ENCODE measurements around the gene SLC9A1. TPM values are rescaled to one million over a fixed set of nuclear protein-coding genes. Genes with fewer than 3 reads are reported as not detected.

The SLC9A1 gene
- total RNA-seq, 1 donor from 2014 or later = 27.1 TPM

GRCh38 chr1:27166351-27166802, 11.5 kb upstream of the SLC9A1 start:
- Mint-ChIP-seq H3K4me1 (no peaks in the 10 kb centered on the region), H3K36me3 (ENCODE audit: low read depth) (no peaks in the 10 kb centered on the region), H3K27ac (ENCODE audit: unreplicated experiment) (no peak overlapping the region), H3K27me3 (ENCODE audit: low read depth) (no peaks in the 10 kb centered on the region), H3K4me3 (no peak overlapping the region), H3K9me3 (no peaks in the 10 kb centered on the region)
- no peak for DNase-seq (ENCODE audit: low read depth, low spot score)
- TF ChIP-seq CTCF (conservative IDR thresholded peaks at IDR 0.05) = no peak

- Mint-ChIP-seq H3K4me3 (no peak overlapping the region), H3K4me1 (no peaks in the 10 kb centered on the region), H3K9me3 (no peaks in the 10 kb centered on the region), H3K27me3 (ENCODE audit: low read depth) (no peaks in the 10 kb centered on the region), H3K36me3 (ENCODE audit: low read depth) (no peaks in the 10 kb centered on the region), H3K27ac (ENCODE audit: unreplicated experiment) (no peak overlapping the region)
- no peak for TF ChIP-seq CTCF (conservative IDR thresholded peaks at IDR 0.05)
- DNase-seq (ENCODE audit: low read depth, low spot score) = no peak
Measured at GRCh38 chr1:27163093-27163492, 8.2 kb upstream of the SLC9A1 start.

- Mint-ChIP-seq H3K4me3 (no peak overlapping the region), H3K9me3 (no peaks in the 10 kb centered on the region), H3K27ac (ENCODE audit: unreplicated experiment) (no peak overlapping the region), H3K4me1 (no peaks in the 10 kb centered on the region), H3K27me3 (ENCODE audit: low read depth) (no peaks in the 10 kb centered on the region), H3K36me3 (ENCODE audit: low read depth) (no peaks in the 10 kb centered on the region)
- TF ChIP-seq CTCF (conservative IDR thresholded peaks at IDR 0.05) = no peak
- DNase-seq (ENCODE audit: low read depth, low spot score) = no peak
Measured at GRCh38 chr1:27162090-27162489, 7.2 kb upstream of the SLC9A1 start.

GRCh38 chr1:27161594-27161993, 6.7 kb upstream of the SLC9A1 start:
- no peak for TF ChIP-seq CTCF (conservative IDR thresholded peaks at IDR 0.05)
- no peak overlapping the region for H3K27ac Mint-ChIP-seq (ENCODE audit: unreplicated experiment)
- H3K36me3 Mint-ChIP-seq (ENCODE audit: low read depth) = no peaks in the 10 kb centered on the region
- no peaks in the 10 kb centered on the region for H3K4me1 Mint-ChIP-seq
- H3K4me3 Mint-ChIP-seq = no peak overlapping the region
- H3K9me3 Mint-ChIP-seq = no peaks in the 10 kb centered on the region
- DNase-seq (ENCODE audit: low read depth, low spot score) = no peak
- H3K27me3 Mint-ChIP-seq (ENCODE audit: low read depth) = no peaks in the 10 kb centered on the region

GRCh38 chr1:27157194-27157593, 2.3 kb upstream of the SLC9A1 start:
- Mint-ChIP-seq H3K4me1 (peaks cover 32% of the 10 kb centered on the region), H3K36me3 (ENCODE audit: low read depth) (no peaks in the 10 kb centered on the region), H3K9me3 (no peaks in the 10 kb centered on the region), H3K4me3 (peak overlapping the region; percentile 34), H3K27ac (ENCODE audit: unreplicated experiment) (no peak overlapping the region), H3K27me3 (ENCODE audit: low read depth) (no peaks in the 10 kb centered on the region)
- no peak for DNase-seq (ENCODE audit: low read depth, low spot score)
- TF ChIP-seq CTCF (conservative IDR thresholded peaks at IDR 0.05) = no peak

All from neural crest cell (in vitro differentiated cells).